Measurements from ENCODE around the gene TNFRSF1B. TPM values are rescaled to one million over a fixed set of nuclear protein-coding genes. Genes with fewer than 3 reads are reported as not detected.

TNFRSF1B gene
- total RNA-seq, 4 donors from 2014 or later, result 2.1 to 17.5 (median 10.3) TPM

GRCh38 chr1:12142891-12143630, 23.7 kb upstream of the TNFRSF1B start:
- no peak for DNase-seq
- Histone ChIP-seq H3K27ac (peak overlapping the region; percentile 31 to 86 (median 60)), H3K9me3 (no peaks in the 10 kb centered on the region), H3K36me3 (no peaks in the 10 kb centered on the region), H3K4me1 (peaks cover 8 to 61% (median 28%) of the 10 kb centered on the region in 3 donors), H3K4me3 (no peak overlapping the region), H3K27me3 (peaks cover 0 to 16% (median 0%) of the 10 kb centered on the region in 4 donors)
- intact Hi-C loops (cut with DNase I), result no loop called here
- no peak for TF ChIP-seq CTCF (IDR thresholded peaks at IDR 0.05)
- TF ChIP-seq POLR2A (IDR thresholded peaks at IDR 0.05), result no peak
- 69 to 85% methylated on average over 5 to 11 of the region's 21 CpGs for WGBS, 2 donors

DNA sequence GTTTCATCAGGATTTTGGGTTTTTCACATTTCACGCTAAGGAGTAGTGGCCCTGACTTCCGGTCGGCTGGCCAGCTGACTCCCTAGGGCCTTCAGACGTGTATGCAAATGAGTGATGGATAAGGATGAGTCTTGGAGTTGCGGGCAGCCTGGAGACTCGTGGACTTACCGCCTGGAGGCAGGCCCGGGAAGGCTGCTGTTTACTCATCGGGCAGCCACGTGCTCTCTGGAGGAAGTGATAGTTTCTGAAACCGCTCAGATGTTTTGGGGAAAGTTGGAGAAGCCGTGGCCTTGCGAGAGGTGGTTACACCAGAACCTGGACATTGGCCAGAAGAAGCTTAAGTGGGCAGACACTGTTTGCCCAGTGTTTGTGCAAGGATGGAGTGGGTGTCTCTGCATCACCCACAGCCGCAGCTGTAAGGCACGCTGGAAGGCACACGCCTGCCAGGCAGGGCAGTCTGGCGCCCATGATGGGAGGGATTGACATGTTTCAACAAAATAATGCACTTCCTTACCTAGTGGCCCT, 23.1 kb upstream of the TNFRSF1B start:
- no peak overlapping the region for H3K4me3 ChIP-seq
- H3K27ac ChIP-seq, result peak overlapping the region; percentile 46 to 86 (median 60)
- peaks cover 8 to 67% (median 29%) of the 10 kb centered on the region in 3 donors for H3K4me1 ChIP-seq
- H3K9me3 ChIP-seq, result no peaks in the 10 kb centered on the region
- TF ChIP-seq CTCF (IDR thresholded peaks at IDR 0.05), result no peak
- TF ChIP-seq POLR2A (IDR thresholded peaks at IDR 0.05), result no peak
- H3K27me3 ChIP-seq, result peaks cover 0 to 15% (median 0%) of the 10 kb centered on the region in 4 donors
- no peaks in the 10 kb centered on the region for H3K36me3 ChIP-seq
- DNase-seq, result no peak
- WGBS, 2 donors, result 6 to 8% methylated on average over 11 to 15 of the region's 17 CpGs
- intact Hi-C loops (cut with DNase I), result no loop called here

- TF ChIP-seq CTCF (IDR thresholded peaks at IDR 0.05), result no peak
- TF ChIP-seq POLR2A (IDR thresholded peaks at IDR 0.05), result no peak
- no peak overlapping the region for H3K4me3 ChIP-seq
- 50 to 51% methylated on average over 2 to 4 of the region's 8 CpGs for WGBS, 2 donors
- peaks cover 0 to 12% (median 0%) of the 10 kb centered on the region in 4 donors for H3K27me3 ChIP-seq
- intact Hi-C loops (cut with DNase I), result no loop called here
- no peak for DNase-seq
- H3K9me3 ChIP-seq, result no peaks in the 10 kb centered on the region
- H3K36me3 ChIP-seq, result no peaks in the 10 kb centered on the region
- H3K4me1 ChIP-seq, result peaks cover 8 to 72% (median 33%) of the 10 kb centered on the region in 3 donors
- H3K27ac ChIP-seq, result peak overlapping the region; percentile 44 to 86 (median 60)
Measured at GRCh38 chr1:12144236-12144635, 22.6 kb upstream of the TNFRSF1B start.

GRCh38 chr1:12144969-12145368, 21.8 kb upstream of the TNFRSF1B start:
- 96 to 100% methylated on average over 2 to 3 of the region's 4 CpGs for WGBS, 2 donors
- H3K4me1 ChIP-seq, result peaks cover 8 to 77% (median 34%) of the 10 kb centered on the region in 3 donors
- intact Hi-C loops (cut with DNase I), result no loop called here

More at GRCh38 chr1:12144969-12145368, 21.8 kb upstream of the TNFRSF1B start:
- peaks cover 0 to 12% (median 0%) of the 10 kb centered on the region in 4 donors for H3K27me3 ChIP-seq
- no peak for DNase-seq
- no peaks in the 10 kb centered on the region for H3K36me3 ChIP-seq
- no peaks in the 10 kb centered on the region for H3K9me3 ChIP-seq
- H3K4me3 ChIP-seq, result no peak overlapping the region
- H3K27ac ChIP-seq, result no peak overlapping the region
- no peak for TF ChIP-seq CTCF (IDR thresholded peaks at IDR 0.05)
- no peak for TF ChIP-seq POLR2A (IDR thresholded peaks at IDR 0.05)
